RWPE2 (cell line): ENCODE results near the gene CD300LG.
A peak's percentile ranks its signal among the peaks of the same experiment; 100 is the strongest.

Source experiments
- ATAC-seq: fragments of 200-7000 bp; cut with Tn5 transposase; 3 replicates; pipeline ENCODE4 v1.9.1; 2021; ENCODE audit warnings: low read depth
- DNase-seq: peaks from one replicate; pipeline ENCODE4 v3.0.0-alpha.2; 2020; ENCODE audit warnings: low spot score
- H3K27ac ChIP-seq: fragments of 450-650 bp; 2 replicates; pipeline ENCODE4 v1.5.1; 2017; ENCODE audit warnings: mild to moderate bottlenecking; ENCODE audit not compliant: poor library complexity, severe bottlenecking
- H3K27me3 ChIP-seq: fragments of 250-450 bp; sonication (Bioruptor Pico); 2 replicates; pipeline ENCODE4 v1.5.1; 2021; ENCODE audit warnings: mild to moderate bottlenecking, moderate library complexity; ENCODE audit not compliant: insufficient read depth, poor library complexity, severe bottlenecking
- H3K36me3 ChIP-seq: fragments of 250-450 bp; sonication (Bioruptor Pico); 2 replicates; pipeline ENCODE4 v1.5.1; 2020; ENCODE audit warnings: low read depth, mild to moderate bottlenecking, moderate library complexity
- H3K4me1 ChIP-seq: fragments of 250-450 bp; sonication (Bioruptor Pico); 2 replicates; pipeline ENCODE4 v1.5.1; 2021; ENCODE audit warnings: mild to moderate bottlenecking, moderate library complexity; ENCODE audit not compliant: insufficient read depth, poor library complexity, severe bottlenecking
- H3K4me3 ChIP-seq: fragments of 250-450 bp; sonication (Bioruptor Pico); 2 replicates; pipeline ENCODE4 v1.5.1; 2021; ENCODE audit warnings: mild to moderate bottlenecking, moderate library complexity; ENCODE audit not compliant: severe bottlenecking
- H3K9me3 ChIP-seq: fragments of 250-450 bp; sonication (Bioruptor Pico); 2 replicates; pipeline ENCODE4 v1.5.1; 2021; ENCODE audit warnings: mild to moderate bottlenecking, moderate library complexity; ENCODE audit not compliant: severe bottlenecking
- CTCF ChIP-seq: fragments of 450-650 bp; IDR thresholded peaks from one replicate; pipeline ENCODE4 v1.5.1; 2017; ENCODE audit warnings: mild to moderate bottlenecking, moderate library complexity; ENCODE audit not compliant: poor library complexity, severe bottlenecking

Gene CD300LG

GRCh38 chr17:43898446-43898845 lies 51.5 kb downstream of the CD300LG start:
- no peak overlapping the region for H3K27ac ChIP-seq
- no peak overlapping the region for H3K4me3 ChIP-seq
- no peaks in the 10 kb centered on the region for H3K27me3 ChIP-seq
- H3K9me3 ChIP-seq, result no peaks in the 10 kb centered on the region
- H3K4me1 ChIP-seq, result no peaks in the 10 kb centered on the region
- no peaks in the 10 kb centered on the region for H3K36me3 ChIP-seq
- TF ChIP-seq CTCF, result no peak
- DNase-seq (no peak), ATAC-seq (no peak)

GRCh38 chr17:43900183-43900857 lies 53.3 kb downstream of the CD300LG start:
- H3K4me3 ChIP-seq, result peak overlapping the region; percentile 46
- DNase-seq (peak; percentile 89), ATAC-seq (peak; percentile 98)
- H3K36me3 ChIP-seq, result no peaks in the 10 kb centered on the region
- TF ChIP-seq CTCF, result no peak
- H3K27me3 ChIP-seq, result no peaks in the 10 kb centered on the region
- no peak overlapping the region for H3K27ac ChIP-seq
- no peaks in the 10 kb centered on the region for H3K9me3 ChIP-seq
- no peaks in the 10 kb centered on the region for H3K4me1 ChIP-seq

GRCh38 chr17:43900858-43901754 lies 54.1 kb downstream of the CD300LG start:
- Histone ChIP-seq H3K27me3 (no peaks in the 10 kb centered on the region), H3K36me3 (no peaks in the 10 kb centered on the region), H3K4me3 (peak overlapping the region; percentile 46), H3K4me1 (no peaks in the 10 kb centered on the region), H3K9me3 (no peaks in the 10 kb centered on the region), H3K27ac (no peak overlapping the region)
- no peak for DNase-seq
- no peak for ATAC-seq
- TF ChIP-seq CTCF, result no peak

GRCh38 chr17:43901861-43902589 lies 55.0 kb downstream of the CD300LG start:
- H3K4me3 ChIP-seq, result no peak overlapping the region
- H3K27me3 ChIP-seq, result peaks cover 3% of the 10 kb centered on the region
- H3K36me3 ChIP-seq, result no peaks in the 10 kb centered on the region
- no peaks in the 10 kb centered on the region for H3K9me3 ChIP-seq
- no peak for TF ChIP-seq CTCF
- H3K27ac ChIP-seq, result no peak overlapping the region
- no peaks in the 10 kb centered on the region for H3K4me1 ChIP-seq
- no peak for ATAC-seq
- DNase-seq, result no peak
